PC-3 (cell line): Measurements from ENCODE around the gene ITSN1. TPM values are rescaled to one million over a fixed set of nuclear protein-coding genes. Genes with fewer than 3 reads are reported as not detected.

Source experiments
- ATAC-seq: fragments of 200-7000 bp; cut with Tn5 transposase; 2 replicates; pipeline ENCODE4 v1.9.1; 2020; ENCODE audit warnings: mild to moderate bottlenecking, moderate library complexity
- BruUV-seq: library from RNA; stranded (reverse); fragments of 400-500 nt; replicated peaks from 2 replicates; lab custom pipeline; 2021; lab: Mats Ljungman, UMichigan
- CTCF ChIA-PET: fragments of 300-600 bp; sonication (Branson Sonifier 250); formaldehyde crosslinking; loops from one replicate; lab custom pipeline; 2022; ENCODE audit warnings: antibody characterized with exemption; lab: Charles Lee
- POLR2A ChIA-PET: fragments of 300-600 bp; sonication (Branson Sonifier 250); formaldehyde crosslinking; loops from one replicate; lab custom pipeline; 2022; ENCODE audit warnings: antibody characterized with exemption; ENCODE audit not compliant: unreplicated experiment; lab: Charles Lee
- DNase-seq: peaks from one replicate; pipeline ENCODE4 v3.0.0-alpha.2; 2015
- H2AFZ ChIP-seq: fragments of 300-600 bp; sonication (generic); 2 replicates; pipeline ENCODE4 v1.6.0; 2016; ENCODE audit warnings: antibody characterized with exemption, low read length
- H3F3A ChIP-seq: fragments of 300-600 bp; sonication (generic); one replicate; pipeline ENCODE4 v1.6.0; 2017; ENCODE audit warnings: antibody characterized with exemption, low read length, control low read depth, mild to moderate bottlenecking; ENCODE audit not compliant: unreplicated experiment
- H3K27ac ChIP-seq: fragments of 300-600 bp; sonication (generic); 2 replicates; pipeline ENCODE4 v1.5.1; 2016; ENCODE audit warnings: mild to moderate bottlenecking, low read length
- H3K27me3 ChIP-seq: fragments of 300-600 bp; sonication (generic); 2 replicates; pipeline ENCODE4 v1.6.1; 2016; ENCODE audit warnings: low read length, mixed read lengths
- H3K36me3 ChIP-seq: fragments of 300-600 bp; sonication (generic); 2 replicates; pipeline ENCODE4 v1.6.1; 2016; ENCODE audit warnings: low read depth, mixed run types, low read length, mixed read lengths
- H3K4me1 ChIP-seq: fragments of 300-600 bp; sonication (generic); 2 replicates; pipeline ENCODE4 v1.5.1; 2016; ENCODE audit warnings: low read length; ENCODE audit not compliant: insufficient read depth
- H3K4me2 ChIP-seq: fragments of 300-600 bp; sonication (generic); 2 replicates; pipeline ENCODE4 v1.6.0; 2016; ENCODE audit warnings: low read length
- H3K4me3 ChIP-seq: fragments of 300-600 bp; sonication (generic); 2 replicates; pipeline ENCODE4 v1.5.1; 2016; ENCODE audit warnings: mild to moderate bottlenecking, low read length, mixed read lengths
- H3K79me2 ChIP-seq: fragments of 300-600 bp; sonication (generic); 2 replicates; pipeline ENCODE4 v1.6.1; 2017; ENCODE audit warnings: low read length, mixed read lengths
- H3K9ac ChIP-seq: fragments of 300-600 bp; sonication (generic); 2 replicates; pipeline ENCODE4 v1.6.0; 2016; ENCODE audit warnings: mild to moderate bottlenecking, low read length
- H3K9me2 ChIP-seq: fragments of 300-600 bp; sonication (generic); replicated peaks from 2 replicates; pipeline ENCODE4 v1.6.1; 2016; ENCODE audit warnings: mixed run types, low read length, mixed read lengths
- H3K9me3 ChIP-seq: fragments of 300-600 bp; sonication (generic); 2 replicates; pipeline ENCODE4 v1.6.1; 2016; ENCODE audit warnings: low read length, mixed read lengths
- H4K20me1 ChIP-seq: fragments of 300-600 bp; sonication (generic); 2 replicates; pipeline ENCODE4 v1.6.1; 2016; ENCODE audit warnings: low read length, mixed read lengths
- EZH2 ChIP-seq: fragments of 300-600 bp; sonication (generic); IDR thresholded peaks from one replicate; pipeline ENCODE4 v1.6.1; 2017; ENCODE audit warnings: antibody characterized with exemption, mild to moderate bottlenecking, low read length; ENCODE audit not compliant: unreplicated experiment
- EZH2phosphoT487 ChIP-seq: fragments of 300-600 bp; sonication (generic); IDR thresholded peaks from 2 replicates; pipeline ENCODE4 v1.6.1; 2018; ENCODE audit warnings: mild to moderate bottlenecking, antibody characterized with exemption, low read length, borderline replicate concordance
- intact Hi-C: fragments of 100-400 bp; cut with micrococcal nuclease; formaldehyde crosslinking; loops from 2 replicates; pipeline ENCODE4 v1.9.0; 2023
- total RNA-seq: library from RNA; depleted of rRNA; stranded (reverse); fragments of >200 nt; gene quantifications from 2 replicates; pipeline ENCODE4 v1.2.3, GENCODE V29; 2014; rRNA removed
- TF ChIP-seq, protein P1 (sequence below): fragments of 300-600 bp; sonication (generic); conservative IDR thresholded peaks from 2 replicates; pipeline ENCODE4 v1.5.1; 2017; ENCODE audit warnings: antibody characterized with exemption, low read depth, mild to moderate bottlenecking, low read length

Gene ITSN1
- total RNA-seq, 1 experiment from 2014 or later = 45.6 TPM

DNA sequence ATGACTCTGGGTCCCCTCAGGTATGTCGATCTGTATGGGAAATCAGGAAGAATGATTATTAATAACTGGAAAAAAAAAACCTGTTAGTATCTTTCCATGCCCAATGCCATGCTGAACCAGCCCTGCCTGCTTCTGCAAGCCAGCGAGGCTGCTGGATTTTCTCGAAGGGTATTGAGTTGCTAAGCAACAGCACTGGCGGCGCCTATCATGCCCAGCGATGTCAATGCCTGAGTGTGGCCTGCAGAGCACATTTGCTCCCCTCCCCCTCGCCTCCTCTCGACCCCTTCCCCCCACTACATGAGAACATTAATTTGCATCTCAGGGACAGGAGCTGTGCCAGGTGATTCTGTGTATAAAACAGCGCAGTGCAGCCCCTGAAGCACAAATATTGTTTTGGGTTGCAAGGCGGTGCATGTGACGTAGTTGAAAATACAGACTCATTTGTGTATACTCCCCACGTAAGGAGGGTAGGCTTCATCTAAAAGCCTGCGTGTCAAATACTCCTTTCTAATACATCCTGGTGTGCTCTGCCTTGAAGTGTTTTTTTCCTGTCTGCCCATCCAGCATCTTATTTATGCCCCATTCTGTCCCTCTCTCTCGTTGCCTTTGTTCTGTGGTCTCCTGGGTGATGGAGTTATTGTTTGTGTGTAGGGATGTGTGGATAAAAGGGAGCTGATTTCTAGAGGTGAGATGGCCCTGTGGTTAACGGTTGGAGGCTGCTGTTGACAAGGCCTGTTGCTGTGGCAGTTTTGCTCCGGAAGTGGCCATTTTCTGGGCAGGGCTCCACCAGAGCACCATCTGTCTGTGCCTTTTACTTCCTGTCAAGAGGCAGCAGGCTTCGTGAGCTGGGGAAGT, 306.0 kb downstream of the ITSN1 start:
- peak; percentile 78 for DNase-seq

GRCh38 chr21:33948951-33949444, 306.7 kb downstream of the ITSN1 start:
- BruUV-seq = no TSS peak
- no peaks in the 10 kb centered on the region for H3K27me3 ChIP-seq
- no peak for TF ChIP-seq EZH2phosphoT487
- TF ChIP-seq EZH2 = no peak
- TF ChIP-seq, protein P1, sequence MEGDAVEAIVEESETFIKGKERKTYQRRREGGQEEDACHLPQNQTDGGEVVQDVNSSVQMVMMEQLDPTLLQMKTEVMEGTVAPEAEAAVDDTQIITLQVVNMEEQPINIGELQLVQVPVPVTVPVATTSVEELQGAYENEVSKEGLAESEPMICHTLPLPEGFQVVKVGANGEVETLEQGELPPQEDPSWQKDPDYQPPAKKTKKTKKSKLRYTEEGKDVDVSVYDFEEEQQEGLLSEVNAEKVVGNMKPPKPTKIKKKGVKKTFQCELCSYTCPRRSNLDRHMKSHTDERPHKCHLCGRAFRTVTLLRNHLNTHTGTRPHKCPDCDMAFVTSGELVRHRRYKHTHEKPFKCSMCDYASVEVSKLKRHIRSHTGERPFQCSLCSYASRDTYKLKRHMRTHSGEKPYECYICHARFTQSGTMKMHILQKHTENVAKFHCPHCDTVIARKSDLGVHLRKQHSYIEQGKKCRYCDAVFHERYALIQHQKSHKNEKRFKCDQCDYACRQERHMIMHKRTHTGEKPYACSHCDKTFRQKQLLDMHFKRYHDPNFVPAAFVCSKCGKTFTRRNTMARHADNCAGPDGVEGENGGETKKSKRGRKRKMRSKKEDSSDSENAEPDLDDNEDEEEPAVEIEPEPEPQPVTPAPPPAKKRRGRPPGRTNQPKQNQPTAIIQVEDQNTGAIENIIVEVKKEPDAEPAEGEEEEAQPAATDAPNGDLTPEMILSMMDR = no peak
- no peaks in the 10 kb centered on the region for H4K20me1 ChIP-seq
- ChIA-PET CTCF (no interaction called here), POLR2A (no interaction called here)
- H3F3A ChIP-seq = peaks cover 7% of the 10 kb centered on the region
- H3K4me3 ChIP-seq = no peak overlapping the region
- H3K4me1 ChIP-seq = peaks cover 21% of the 10 kb centered on the region
- no peak overlapping the region for H3K4me2 ChIP-seq
- no peak overlapping the region for H3K9ac ChIP-seq
- H3K36me3 ChIP-seq = no peaks in the 10 kb centered on the region
- H2AFZ ChIP-seq = peak overlapping the region; percentile 66; the same call in 1 of the 2 replicates
- H3K9me3 ChIP-seq = no peaks in the 10 kb centered on the region
- no peaks in the 10 kb centered on the region for H3K79me2 ChIP-seq
- intact Hi-C loops = loop anchor here (2.0 to 5.0 kb wide), 2 partner anchors 20 to 123 kb away; partner anchors contain the start of genes MRPS6 and SLC5A3
- DNase-seq = no peak
- no peak for ATAC-seq
- peak overlapping the region; percentile 90; the same call in 1 of the 2 replicates for H3K27ac ChIP-seq
- no peaks in the 10 kb centered on the region for H3K9me2 ChIP-seq

More for the DNA sequence above, 306.0 kb downstream of the ITSN1 start:
- Histone ChIP-seq H3K36me3 (no peaks in the 10 kb centered on the region), H3K27me3 (no peaks in the 10 kb centered on the region), H3K27ac (peak overlapping the region; percentile 90), H3F3A (peaks cover 7% of the 10 kb centered on the region), H3K4me1 (peaks cover 21% of the 10 kb centered on the region), H3K4me3 (peak overlapping the region; percentile 61), H4K20me1 (no peaks in the 10 kb centered on the region), H2AFZ (peak overlapping the region; percentile 66), H3K4me2 (peak overlapping the region; percentile 84), H3K9me2 (no peaks in the 10 kb centered on the region), H3K9ac (peak overlapping the region; percentile 60), H3K9me3 (no peaks in the 10 kb centered on the region), H3K79me2 (no peaks in the 10 kb centered on the region)
- TSS peak; percentile 21 for BruUV-seq
- intact Hi-C loops = loop anchor here (2.0 to 5.0 kb wide), 2 partner anchors 20 to 124 kb away; partner anchors contain the start of genes MRPS6 and SLC5A3
- TF ChIP-seq EZH2phosphoT487 (no peak), EZH2 (no peak)
- TF ChIP-seq, protein P1 = no peak
- peak; percentile 70 for ATAC-seq
- POLR2A ChIA-PET = interaction anchor here (0.5 to 1.0 kb wide), 10 partner anchors 12 to 153 kb away, joined by 3 to 16 read pairs (median 6); partner anchors contain the start of genes MRPS6 and SLC5A3
- CTCF ChIA-PET = interaction anchor here (0.6 to 1.2 kb wide), 9 partner anchors 10 to 549 kb away, joined by 3 to 6 read pairs (median 5); no protein-coding TSS in a partner anchor

Other genes with a start within 250 kb of the ITSN1 start
- gene IFNGR2, start 239.1 kb upstream of the ITSN1 start, total RNA-seq = 35.7 and 37.8 TPM in 2 replicates
- gene TMEM50B, start 162.5 kb upstream of the ITSN1 start, total RNA-seq = 21.5 and 25.5 TPM in 2 replicates
- gene DNAJC28, start 150.8 kb upstream of the ITSN1 start, total RNA-seq = 0.29 and 0.44 TPM in 2 replicates
- gene GART, start 100.4 kb upstream of the ITSN1 start, total RNA-seq = 118 and 142 TPM in 2 replicates
- 180 and 373 TPM in 2 replicates for gene SON, start 99.5 kb upstream of the ITSN1 start, total RNA-seq
- gene DONSON, start 53.8 kb upstream of the ITSN1 start, total RNA-seq = 29.2 and 41.9 TPM in 2 replicates
- 12.4 and 16.6 TPM in 2 replicates for gene CRYZL1, start 760 bp upstream of the ITSN1 start, total RNA-seq